ENCODE measurements around the gene ST6GALNAC3.
A peak's percentile ranks its signal among the peaks of the same experiment; 100 is the strongest.
"Not testable (repeated sequence)": the region's sequence is repeated elsewhere in the genome, so short reads cannot be mapped to it uniquely, and the experiment has no call there.

ST6GALNAC3 gene

GRCh38 chr1:76097064-76097463 is 22.5 kb downstream of the ST6GALNAC3 start:
- in situ Hi-C loops (cut with HindIII; ENCODE audit: low pct_ligation_motif_present, low pct_unique_long_range_greater_than_20kb, low sequenced_read_pairs); DNase-seq: not testable (repeated sequence)

GRCh38 chr1:76098845-76099244 is 24.3 kb downstream of the ST6GALNAC3 start:
- no peak for DNase-seq
- in situ Hi-C loops (cut with HindIII; ENCODE audit: low pct_ligation_motif_present, low pct_unique_long_range_greater_than_20kb, low sequenced_read_pairs) = no loop called here

GRCh38 chr1:76101548-76101947 is 27.0 kb downstream of the ST6GALNAC3 start:
- in situ Hi-C loops (cut with HindIII; ENCODE audit: low pct_ligation_motif_present, low pct_unique_long_range_greater_than_20kb, low sequenced_read_pairs) = no loop called here
- DNase-seq = no peak

- in situ Hi-C loops (cut with HindIII; ENCODE audit: low pct_ligation_motif_present, low pct_unique_long_range_greater_than_20kb, low sequenced_read_pairs) = no loop called here
- no peak for DNase-seq
Observed at GRCh38 chr1:76102046-76102445, 27.5 kb downstream of the ST6GALNAC3 start.

GRCh38 chr1:76103034-76103433 is 28.5 kb downstream of the ST6GALNAC3 start:
- in situ Hi-C loops (cut with HindIII; ENCODE audit: low pct_ligation_motif_present, low pct_unique_long_range_greater_than_20kb, low sequenced_read_pairs) = no loop called here
- no peak for DNase-seq

- in situ Hi-C loops (cut with HindIII; ENCODE audit: low pct_ligation_motif_present, low pct_unique_long_range_greater_than_20kb, low sequenced_read_pairs) = no loop called here
- DNase-seq = no peak
Observed at GRCh38 chr1:76105372-76105771, 30.8 kb downstream of the ST6GALNAC3 start.

- no peak for DNase-seq
- in situ Hi-C loops (cut with HindIII; ENCODE audit: low pct_ligation_motif_present, low pct_unique_long_range_greater_than_20kb, low sequenced_read_pairs) = no loop called here
Observed at GRCh38 chr1:76106251-76106650, 31.7 kb downstream of the ST6GALNAC3 start.

- no peak for DNase-seq
- in situ Hi-C loops (cut with HindIII; ENCODE audit: low pct_ligation_motif_present, low pct_unique_long_range_greater_than_20kb, low sequenced_read_pairs) = no loop called here
Observed at GRCh38 chr1:76106719-76107235, 32.2 kb downstream of the ST6GALNAC3 start.

GRCh38 chr1:76109404-76109803 is 34.9 kb downstream of the ST6GALNAC3 start:
- in situ Hi-C loops (cut with HindIII; ENCODE audit: low pct_ligation_motif_present, low pct_unique_long_range_greater_than_20kb, low sequenced_read_pairs) = no loop called here
- DNase-seq = no peak

- in situ Hi-C loops (cut with HindIII; ENCODE audit: low pct_ligation_motif_present, low pct_unique_long_range_greater_than_20kb, low sequenced_read_pairs) = no loop called here
Observed at GRCh38 chr1:76109901-76110560, 35.5 kb downstream of the ST6GALNAC3 start.

GRCh38 chr1:76110666-76111065 is 36.1 kb downstream of the ST6GALNAC3 start:
- DNase-seq = no peak
- in situ Hi-C loops (cut with HindIII; ENCODE audit: low pct_ligation_motif_present, low pct_unique_long_range_greater_than_20kb, low sequenced_read_pairs) = no loop called here

More at GRCh38 chr1:76109901-76110560, 35.5 kb downstream of the ST6GALNAC3 start:
- no peak for DNase-seq

- DNase-seq; in situ Hi-C loops (cut with HindIII; ENCODE audit: low pct_ligation_motif_present, low pct_unique_long_range_greater_than_20kb, low sequenced_read_pairs): not testable (repeated sequence)
Observed at GRCh38 chr1:76112321-76112720, 37.8 kb downstream of the ST6GALNAC3 start.

GRCh38 chr1:76113446-76113845 is 38.9 kb downstream of the ST6GALNAC3 start:
- in situ Hi-C loops (cut with HindIII; ENCODE audit: low pct_ligation_motif_present, low pct_unique_long_range_greater_than_20kb, low sequenced_read_pairs) = no loop called here
- DNase-seq = no peak

GRCh38 chr1:76115171-76115570 is 40.6 kb downstream of the ST6GALNAC3 start:
- DNase-seq = no peak
- in situ Hi-C loops (cut with HindIII; ENCODE audit: low pct_ligation_motif_present, low pct_unique_long_range_greater_than_20kb, low sequenced_read_pairs) = no loop called here

GRCh38 chr1:76121850-76122249 is 47.3 kb downstream of the ST6GALNAC3 start:
- in situ Hi-C loops (cut with HindIII; ENCODE audit: low pct_ligation_motif_present, low pct_unique_long_range_greater_than_20kb, low sequenced_read_pairs) = no loop called here
- DNase-seq = no peak

GRCh38 chr1:76122271-76122670 is 47.7 kb downstream of the ST6GALNAC3 start:
- no peak for DNase-seq
- in situ Hi-C loops (cut with HindIII; ENCODE audit: low pct_ligation_motif_present, low pct_unique_long_range_greater_than_20kb, low sequenced_read_pairs) = no loop called here

- in situ Hi-C loops (cut with HindIII; ENCODE audit: low pct_ligation_motif_present, low pct_unique_long_range_greater_than_20kb, low sequenced_read_pairs); DNase-seq: not testable (repeated sequence)
Observed at GRCh38 chr1:76123411-76124064, 49.0 kb downstream of the ST6GALNAC3 start.

- in situ Hi-C loops (cut with HindIII; ENCODE audit: low pct_ligation_motif_present, low pct_unique_long_range_greater_than_20kb, low sequenced_read_pairs) = no loop called here
- peak; percentile 22 for DNase-seq
Observed at GRCh38 chr1:76124196-76124595, 49.6 kb downstream of the ST6GALNAC3 start.

- no peak for DNase-seq
- in situ Hi-C loops (cut with HindIII; ENCODE audit: low pct_ligation_motif_present, low pct_unique_long_range_greater_than_20kb, low sequenced_read_pairs) = no loop called here
Observed at GRCh38 chr1:76125473-76126219, 51.1 kb downstream of the ST6GALNAC3 start.

Measured in ACHN (cell line).